ENCODE results near the gene TBC1D22A.

DNA sequence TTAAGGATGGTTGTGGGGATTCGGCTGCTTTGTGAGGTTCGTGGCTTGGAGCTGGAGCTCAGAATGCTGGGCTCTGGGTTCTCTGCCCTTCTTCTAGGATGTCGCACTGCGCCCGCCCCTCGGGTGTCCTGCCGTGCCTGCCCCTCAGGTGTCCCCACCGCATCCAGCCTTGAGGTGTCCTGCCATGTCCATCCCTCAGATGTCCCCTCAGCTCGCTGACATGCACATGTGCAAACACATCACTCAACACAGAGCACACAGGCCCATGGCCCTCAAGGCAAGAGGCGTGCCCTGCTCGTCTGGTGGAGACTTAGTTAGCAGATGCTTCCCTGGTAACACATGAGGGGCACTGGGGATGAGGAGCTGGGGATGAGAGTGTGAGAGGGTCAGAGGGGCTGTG, 359.3 kb downstream of the TBC1D22A start:
- TF ChIP-seq, protein P1, sequence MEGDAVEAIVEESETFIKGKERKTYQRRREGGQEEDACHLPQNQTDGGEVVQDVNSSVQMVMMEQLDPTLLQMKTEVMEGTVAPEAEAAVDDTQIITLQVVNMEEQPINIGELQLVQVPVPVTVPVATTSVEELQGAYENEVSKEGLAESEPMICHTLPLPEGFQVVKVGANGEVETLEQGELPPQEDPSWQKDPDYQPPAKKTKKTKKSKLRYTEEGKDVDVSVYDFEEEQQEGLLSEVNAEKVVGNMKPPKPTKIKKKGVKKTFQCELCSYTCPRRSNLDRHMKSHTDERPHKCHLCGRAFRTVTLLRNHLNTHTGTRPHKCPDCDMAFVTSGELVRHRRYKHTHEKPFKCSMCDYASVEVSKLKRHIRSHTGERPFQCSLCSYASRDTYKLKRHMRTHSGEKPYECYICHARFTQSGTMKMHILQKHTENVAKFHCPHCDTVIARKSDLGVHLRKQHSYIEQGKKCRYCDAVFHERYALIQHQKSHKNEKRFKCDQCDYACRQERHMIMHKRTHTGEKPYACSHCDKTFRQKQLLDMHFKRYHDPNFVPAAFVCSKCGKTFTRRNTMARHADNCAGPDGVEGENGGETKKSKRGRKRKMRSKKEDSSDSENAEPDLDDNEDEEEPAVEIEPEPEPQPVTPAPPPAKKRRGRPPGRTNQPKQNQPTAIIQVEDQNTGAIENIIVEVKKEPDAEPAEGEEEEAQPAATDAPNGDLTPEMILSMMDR (conservative IDR thresholded peaks at IDR 0.05; ENCODE audit: low read depth, low read length): no peak
- TF ChIP-seq EZH2 (IDR thresholded peaks at IDR 0.05; ENCODE audit: low read length, unreplicated experiment): no peak
- no peak for TF ChIP-seq EZH2phosphoT487 (IDR thresholded peaks at IDR 0.05; ENCODE audit: borderline replicate concordance, low read length)

Data from PC-3 (cell line).